GM23248 (cell line): Measurements from ENCODE around the gene FGF14.

Experiments
- EZH2 ChIP-seq: fragments of 200-600 bp; sonication (generic); IDR thresholded peaks from 2 replicates; pipeline ENCODE4 v1.6.1; 2018; ENCODE audit warnings: antibody characterized with exemption, mild to moderate bottlenecking; ENCODE audit not compliant: insufficient read depth, poor library complexity, severe bottlenecking
- EZH2phosphoT487 ChIP-seq: fragments of 200-600 bp; sonication (generic); IDR thresholded peaks from 2 replicates; pipeline ENCODE4 v1.6.1; 2018; ENCODE audit warnings: antibody characterized with exemption, moderate library complexity, mild to moderate bottlenecking, low read depth; ENCODE audit not compliant: insufficient read depth

GRCh38 chr13:102311419-102311796 is 90.4 kb downstream of the FGF14 start:
- TF ChIP-seq EZH2: no peak
- TF ChIP-seq EZH2phosphoT487: no peak
